ENCODE data around the gene MFAP5.
A peak's percentile ranks its signal among the peaks of the same experiment; 100 is the strongest.

Gene MFAP5

DNA sequence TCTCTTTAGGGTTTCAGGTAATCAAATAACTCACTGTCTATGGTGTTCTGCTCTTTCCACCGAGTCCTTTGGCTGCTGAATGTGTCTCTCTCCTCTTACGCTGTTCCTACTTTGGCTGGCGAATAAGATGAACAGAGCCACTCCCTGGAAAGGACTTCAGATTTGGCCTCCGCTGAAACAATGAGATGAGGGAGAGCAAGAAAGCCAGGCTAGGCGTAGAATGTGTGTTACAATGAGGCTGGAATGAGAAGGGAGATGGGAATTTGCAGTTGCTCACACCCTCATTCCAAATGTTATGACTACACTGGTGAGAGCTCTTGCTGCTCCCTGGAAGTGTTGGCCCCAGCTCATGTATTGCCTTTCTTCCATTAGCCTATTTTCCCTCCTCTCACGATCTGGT is at the start of gene MFAP5:
MFAP5 (minus strand) TSS at position 234 of the 400 bp plus-strand sequence. CDS start 722 bp downstream, outside the sequence.
- no peak for DNase-seq

- peak in 2 of 14 donors; percentile 10 to 11 for DNase-seq
Observed at GRCh38 chr12:8709124-8709830, 46.7 kb upstream of the MFAP5 start.

- no peak for DNase-seq
Observed at GRCh38 chr12:8702159-8702558, 39.5 kb upstream of the MFAP5 start.

GRCh38 chr12:8701046-8701660 is 38.5 kb upstream of the MFAP5 start:
- no peak for DNase-seq

- peak in 1 of 14 donors; percentile 17 for DNase-seq
Observed at GRCh38 chr12:8699714-8700113, 37.1 kb upstream of the MFAP5 start.

DNA sequence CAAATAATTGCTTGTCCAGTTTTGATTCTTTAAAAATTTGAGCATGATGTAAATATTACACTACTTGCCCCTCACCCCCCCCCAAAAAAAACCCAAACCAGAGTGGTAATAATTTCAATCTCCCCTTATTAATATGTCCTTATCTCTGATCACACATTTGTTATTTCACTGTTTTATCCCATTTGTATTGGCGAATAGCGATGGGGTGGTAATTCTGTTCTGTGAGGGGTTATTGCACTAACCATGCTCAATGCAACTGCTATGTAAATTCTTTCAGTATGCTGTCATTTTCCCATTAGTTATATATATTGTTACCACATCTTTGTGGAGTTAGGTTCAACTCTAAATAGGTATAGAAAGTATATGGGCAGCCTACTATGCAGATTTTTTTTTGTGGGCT is 36.3 kb upstream of the MFAP5 start:
- no peak for DNase-seq

- DNase-seq = peak in 10 of 14 donors; percentile 30 to 66 (median 44)
Observed at GRCh38 chr12:8698132-8698851, 35.7 kb upstream of the MFAP5 start.

- peak in 13 of 14 donors; percentile 42 to 81 (median 66) for DNase-seq
Observed at GRCh38 chr12:8697476-8698131, 35.0 kb upstream of the MFAP5 start, which contains the start of gene RIMKLB. Gene RIMKLB (plus strand): TSS chr12:8697991. CDS start chr12:8713867, 15,876 bp downstream.

GRCh38 chr12:8697120-8697475 is 34.5 kb upstream of the MFAP5 start:
- DNase-seq = peak in 4 of 14 donors; percentile 48 to 72 (median 54)

GRCh38 chr12:8696442-8697090 is 33.9 kb upstream of the MFAP5 start:
- no peak for DNase-seq

GRCh38 chr12:8695116-8695515 is 32.5 kb upstream of the MFAP5 start:
- no peak for DNase-seq

DNA sequence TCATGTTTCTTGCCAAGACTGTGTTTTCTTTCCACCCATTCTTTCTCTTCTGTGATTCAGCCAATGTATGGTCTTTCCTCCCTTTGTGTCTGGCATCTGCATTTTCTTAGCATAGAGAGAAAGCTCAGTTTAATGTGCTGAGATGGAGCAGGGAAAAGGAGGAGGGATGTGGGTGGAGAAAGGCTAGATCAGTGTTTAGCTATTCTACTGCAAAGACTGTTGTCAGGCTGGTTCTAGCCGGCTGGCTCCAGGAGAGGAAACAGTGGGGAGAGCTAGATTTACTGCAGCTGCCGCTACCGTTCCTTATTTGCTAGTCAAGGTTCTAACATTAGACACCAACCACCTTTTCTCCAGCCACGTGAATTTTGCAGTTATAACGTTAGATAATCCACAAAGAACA is 29.9 kb upstream of the MFAP5 start:
- peak in 12 of 14 donors; percentile 8 to 77 (median 26) for DNase-seq

- peak in 2 of 14 donors; percentile 11 to 25 for DNase-seq
Observed at GRCh38 chr12:8689681-8690080, 27.1 kb upstream of the MFAP5 start.

GRCh38 chr12:8687846-8688601 is 25.4 kb upstream of the MFAP5 start:
- peak in 11 of 14 donors; percentile 3 to 74 (median 43) for DNase-seq

GRCh38 chr12:8685051-8685450 is 22.4 kb upstream of the MFAP5 start:
- no peak for DNase-seq

DNA sequence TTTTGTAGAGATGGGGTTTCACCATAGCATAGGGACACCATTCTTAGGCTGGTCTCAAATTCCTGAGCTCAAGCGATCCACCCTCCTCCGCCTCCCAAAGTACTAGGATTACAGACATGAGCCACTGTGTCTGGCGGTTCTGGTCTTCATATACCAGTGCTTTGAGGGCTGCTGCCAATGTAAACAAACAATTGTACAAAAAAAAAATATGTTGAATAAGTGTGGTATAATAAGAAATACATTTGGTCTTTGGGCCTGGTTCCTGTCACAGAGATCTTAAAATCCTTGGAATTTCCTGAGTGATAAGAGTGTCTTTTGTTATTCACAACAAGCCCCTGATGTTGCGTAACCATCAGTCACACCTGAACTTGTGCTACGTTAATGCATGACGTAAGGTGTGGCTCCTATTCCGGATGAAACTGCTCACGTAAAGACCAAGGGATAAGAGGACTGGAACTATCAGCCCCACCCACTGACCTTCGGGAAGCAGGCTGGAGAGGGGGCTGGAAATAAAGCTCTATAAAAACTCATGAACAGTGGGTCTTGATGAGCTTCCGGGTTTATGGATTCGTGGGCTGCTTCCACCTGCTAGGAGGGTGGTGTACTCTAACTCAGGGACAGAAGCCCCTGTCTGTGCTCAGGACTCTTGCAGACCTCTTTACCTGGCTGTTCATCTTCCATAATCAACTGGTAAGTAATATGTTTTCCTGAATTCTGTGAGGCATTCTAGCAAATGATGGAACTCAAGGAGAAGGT is 18.7 kb upstream of the MFAP5 start:
- no peak for DNase-seq

- DNase-seq = no peak
Observed at GRCh38 chr12:8680533-8680932, 17.9 kb upstream of the MFAP5 start.

DNA sequence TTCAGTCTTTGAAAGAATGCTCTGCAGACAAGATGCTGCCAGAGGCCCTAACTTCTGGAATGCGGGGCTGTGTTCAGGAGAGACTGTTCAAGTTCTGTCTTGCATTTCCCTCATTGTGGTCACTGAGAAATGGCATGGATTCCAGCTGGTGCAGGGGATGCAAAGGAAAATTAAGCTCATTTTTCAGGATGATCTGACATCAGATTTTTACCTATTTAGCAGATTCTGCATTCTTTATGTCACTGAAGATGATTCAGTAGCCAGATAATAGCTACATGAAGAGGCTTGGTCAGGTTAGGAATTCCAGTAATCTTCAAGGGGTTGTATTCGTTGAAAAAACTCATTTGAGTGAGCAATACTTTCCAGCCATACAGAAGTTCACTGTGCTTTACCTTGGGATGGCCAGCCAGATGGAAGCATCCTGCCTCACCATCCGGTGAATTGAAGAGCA is 16.1 kb upstream of the MFAP5 start:
- no peak for DNase-seq

- no peak for DNase-seq
Observed at GRCh38 chr12:8677362-8677761, 14.7 kb upstream of the MFAP5 start.

DNA sequence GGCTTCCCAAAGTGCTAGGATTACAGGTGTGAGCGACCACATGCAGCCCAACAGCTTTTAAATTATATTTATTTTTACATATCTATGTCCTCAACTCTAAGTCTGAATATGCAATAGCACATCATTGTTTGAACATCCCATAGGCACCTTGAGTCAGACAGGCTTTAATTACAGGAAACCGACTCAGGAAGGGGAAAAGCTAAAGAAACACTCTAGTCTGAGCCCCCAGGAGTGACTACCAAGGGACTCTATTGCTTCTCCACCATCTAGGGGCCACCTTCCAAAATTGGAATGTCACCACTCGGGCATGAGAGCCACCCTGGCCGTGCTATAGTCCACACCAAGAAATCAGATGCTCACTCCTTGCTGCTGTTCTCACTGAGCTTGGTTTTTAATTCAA is 14.0 kb upstream of the MFAP5 start:
- DNase-seq = no peak

GRCh38 chr12:8675591-8676036 is 13.0 kb upstream of the MFAP5 start:
- DNase-seq = no peak
